LNCAP (cell line): ENCODE measurements around the gene TOMM34.

Experiments
- CTCF ChIP-seq: fragments of 450-650 bp; IDR thresholded peaks from 2 replicates; pipeline ENCODE4 v1.5.1; 2017; ENCODE audit warnings: mild to moderate bottlenecking

TOMM34 gene

GRCh38 chr20:44928595-44928994, 31.6 kb downstream of the TOMM34 start:
- no peak for TF ChIP-seq CTCF

GRCh38 chr20:44924541-44924940, 35.7 kb downstream of the TOMM34 start:
- no peak for TF ChIP-seq CTCF

GRCh38 chr20:44921447-44921846, 38.8 kb downstream of the TOMM34 start:
- no peak for TF ChIP-seq CTCF

GRCh38 chr20:44918761-44919160, 41.4 kb downstream of the TOMM34 start:
- no peak for TF ChIP-seq CTCF

GRCh38 chr20:44918342-44918741, 41.9 kb downstream of the TOMM34 start:
- TF ChIP-seq CTCF, result no peak

- no peak for TF ChIP-seq CTCF
Observed at GRCh38 chr20:44917399-44917798, 42.8 kb downstream of the TOMM34 start.

GRCh38 chr20:44916586-44916985, 43.6 kb downstream of the TOMM34 start:
- no peak for TF ChIP-seq CTCF

GRCh38 chr20:44914924-44915323, 45.3 kb downstream of the TOMM34 start:
- TF ChIP-seq CTCF, result no peak
